ENCODE measurements around the gene FGFBP2.
"Not testable (repeated sequence)": the region's sequence is repeated elsewhere in the genome, so short reads cannot be mapped to it uniquely, and the experiment has no call there.

The FGFBP2 gene

GRCh38 chr4:15928883-15929282, 34.1 kb downstream of the FGFBP2 start:
- DNase-seq: no peak

- DNase-seq: no peak
Measured at GRCh38 chr4:15926486-15926885, 36.5 kb downstream of the FGFBP2 start.

DNA sequence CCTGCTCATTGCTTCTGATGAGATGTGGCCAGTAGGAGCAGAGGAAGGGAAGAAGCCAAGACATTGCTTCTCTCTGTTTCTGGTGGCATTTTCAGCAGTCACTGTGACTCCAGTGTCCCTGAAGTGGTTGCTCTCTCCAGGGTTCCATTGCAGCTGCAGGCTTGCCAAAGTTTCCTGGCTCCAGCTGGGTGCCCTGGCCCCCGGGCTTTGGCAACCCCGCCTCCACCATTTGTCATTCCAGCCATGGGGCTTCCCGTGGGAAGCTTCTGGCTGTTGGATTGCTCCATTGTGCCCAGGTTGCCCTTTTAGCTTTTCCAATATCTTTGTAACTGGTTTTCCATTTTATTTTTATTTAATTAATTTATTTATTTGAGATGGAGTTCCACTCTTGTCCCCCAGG, 37.1 kb downstream of the FGFBP2 start:
- no peak for DNase-seq

DNA sequence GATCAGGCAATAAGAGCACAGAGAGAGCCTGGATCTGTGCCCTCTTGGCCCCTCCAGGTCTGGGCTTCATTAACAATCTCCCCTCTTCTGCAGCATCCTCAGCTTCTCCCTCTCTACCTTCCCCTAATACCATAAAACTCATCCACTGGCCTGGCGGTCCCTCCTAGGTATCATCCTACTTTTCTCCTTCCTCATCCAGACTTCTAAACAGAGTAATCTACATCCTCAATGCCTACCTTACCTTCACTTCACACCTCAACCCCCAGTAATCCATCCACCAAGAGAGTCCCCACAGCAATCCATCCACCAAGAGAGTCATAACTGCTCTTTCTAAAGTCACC, 41.4 kb downstream of the FGFBP2 start:
- DNase-seq: no peak

- DNase-seq: no peak
Measured at GRCh38 chr4:15920723-15921591, 42.0 kb downstream of the FGFBP2 start.

- no peak for DNase-seq
Measured at GRCh38 chr4:15918484-15919129, 44.4 kb downstream of the FGFBP2 start.

DNA sequence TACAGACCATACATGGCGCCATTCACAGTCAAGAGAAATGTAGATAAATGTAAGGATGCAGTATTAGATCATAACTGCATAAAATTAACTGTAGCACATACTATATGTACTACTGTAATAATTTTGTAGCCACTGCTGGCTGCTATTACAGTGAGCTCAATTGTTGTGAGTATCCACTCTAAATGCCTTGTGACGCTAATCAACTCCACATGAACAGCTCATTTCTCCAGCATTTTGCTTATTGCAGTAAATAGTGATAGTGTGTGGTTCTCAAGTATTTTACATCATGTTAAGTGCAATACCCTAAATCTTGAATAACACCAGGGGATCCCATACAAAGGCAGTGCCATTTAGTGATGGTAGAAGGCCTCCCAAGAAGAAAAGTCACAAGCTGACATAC, 45.7 kb downstream of the FGFBP2 start:
- DNase-seq: no peak

- not testable (repeated sequence) for DNase-seq
Measured at GRCh38 chr4:15916358-15916757, 46.6 kb downstream of the FGFBP2 start.

DNA sequence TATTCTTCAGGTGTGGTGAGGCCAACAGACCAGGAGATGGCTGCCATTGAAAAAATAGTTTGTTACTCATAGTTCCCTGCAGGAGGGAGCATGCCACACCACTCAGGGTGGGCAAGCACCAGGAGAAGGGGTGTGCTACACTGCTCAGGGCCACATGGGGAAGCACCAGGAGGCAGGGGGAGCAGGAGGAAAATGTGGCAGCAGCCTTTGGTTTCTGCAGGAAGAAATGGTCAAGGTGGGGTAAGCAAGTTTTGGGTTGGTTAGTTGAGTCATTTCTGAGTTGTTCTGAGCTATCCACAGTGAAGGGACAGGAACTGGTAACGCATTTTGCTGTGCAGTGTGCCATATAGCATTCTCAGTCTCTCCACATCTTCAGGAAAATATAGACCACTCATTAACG, 48.2 kb downstream of the FGFBP2 start:
- no peak for DNase-seq

DNA sequence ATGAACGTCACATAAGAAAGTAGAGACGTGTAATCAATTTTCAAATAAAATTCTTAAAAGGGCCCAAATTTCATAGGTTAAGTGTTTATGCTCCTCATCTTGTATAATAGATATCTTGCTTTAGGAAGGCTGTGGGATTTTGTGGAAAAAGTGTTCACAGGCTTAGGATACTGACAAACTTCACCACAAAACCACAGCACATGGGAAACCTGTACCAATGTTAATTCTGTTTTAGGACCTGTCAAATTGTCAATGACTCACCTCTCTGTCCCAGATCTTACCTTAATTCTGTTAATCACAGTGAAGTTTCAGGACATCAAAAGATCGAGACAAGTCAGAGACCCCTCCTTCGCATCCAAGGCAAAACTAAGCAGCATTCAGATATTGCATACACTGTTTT, 48.7 kb downstream of the FGFBP2 start:
- no peak for DNase-seq

- DNase-seq: no peak
Measured at GRCh38 chr4:15913631-15913970, 49.4 kb downstream of the FGFBP2 start.

- no peak for DNase-seq
Measured at GRCh38 chr4:15912961-15913630, 49.9 kb downstream of the FGFBP2 start.

DNA sequence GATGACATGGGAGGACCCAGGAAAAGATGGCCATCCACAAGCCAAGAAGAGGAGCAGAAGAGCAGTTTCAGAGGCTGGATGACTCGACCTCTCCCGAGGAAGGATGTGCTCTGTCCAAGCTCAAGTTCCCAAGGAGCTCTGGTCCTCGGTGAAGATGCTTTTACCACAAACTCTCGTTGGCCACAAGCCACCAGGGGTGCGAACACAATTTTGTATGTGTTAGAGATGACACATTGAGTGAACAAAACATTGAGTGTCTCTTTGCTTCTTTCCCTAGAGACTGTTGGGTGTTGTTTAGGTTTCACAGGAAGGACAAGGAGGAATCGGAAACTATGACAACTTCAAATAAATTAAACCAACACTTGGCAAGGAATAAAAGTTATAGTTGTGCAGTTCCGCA, 50.7 kb downstream of the FGFBP2 start:
- no peak for DNase-seq
